NCI-H2196 treated with DMSO at 0.1 percent for 48 hours (cell line): ENCODE measurements around the gene GABRB1.

Source experiments
- DNase-seq: peaks from one replicate; lab custom pipeline; 2025; ENCODE audit not compliant: unreplicated experiment; lab: John Stamatoyannopoulos, UW

GABRB1 gene

GRCh38 chr4:47381172-47381571 is 349.8 kb downstream of the GABRB1 start:
- DNase-seq, result no peak

- no peak for DNase-seq
Observed at GRCh38 chr4:47382846-47383360, 351.5 kb downstream of the GABRB1 start.

GRCh38 chr4:47383829-47384427 is 352.6 kb downstream of the GABRB1 start:
- DNase-seq, result no peak

GRCh38 chr4:47386146-47386545 is 354.8 kb downstream of the GABRB1 start:
- DNase-seq, result no peak

GRCh38 chr4:47386561-47387235 is 355.3 kb downstream of the GABRB1 start:
- DNase-seq, result no peak

- no peak for DNase-seq
Observed at GRCh38 chr4:47390428-47391125, 359.2 kb downstream of the GABRB1 start.

- DNase-seq, result no peak
Observed at GRCh38 chr4:47391256-47391655, 359.9 kb downstream of the GABRB1 start.

- DNase-seq, result no peak
Observed at GRCh38 chr4:47406408-47406807, 375.0 kb downstream of the GABRB1 start.

GRCh38 chr4:47410271-47410670 is 378.9 kb downstream of the GABRB1 start:
- no peak for DNase-seq

GRCh38 chr4:47413521-47413920 is 382.2 kb downstream of the GABRB1 start:
- DNase-seq, result no peak

- no peak for DNase-seq
Observed at GRCh38 chr4:47415719-47416118, 384.4 kb downstream of the GABRB1 start.

- no peak for DNase-seq
Observed at GRCh38 chr4:47418147-47418546, 386.8 kb downstream of the GABRB1 start.

- DNase-seq, result no peak
Observed at GRCh38 chr4:47419296-47419695, 387.9 kb downstream of the GABRB1 start.

GRCh38 chr4:47425628-47426027 is 394.3 kb downstream of the GABRB1 start:
- no peak for DNase-seq

- DNase-seq, result no peak
Observed at GRCh38 chr4:47427935-47428334, 396.6 kb downstream of the GABRB1 start.

GRCh38 chr4:47432749-47433148 is 401.4 kb downstream of the GABRB1 start:
- no peak for DNase-seq

- no peak for DNase-seq
Observed at GRCh38 chr4:47434931-47435330, 403.6 kb downstream of the GABRB1 start.

- no peak for DNase-seq
Observed at GRCh38 chr4:47442980-47443379, 411.6 kb downstream of the GABRB1 start.

- DNase-seq, result no peak
Observed at GRCh38 chr4:47444031-47444430, 412.7 kb downstream of the GABRB1 start.

- DNase-seq, result no peak
Observed at GRCh38 chr4:47451657-47452056, 420.3 kb downstream of the GABRB1 start.

- DNase-seq, result no peak
Observed at GRCh38 chr4:47462799-47463234, 431.4 kb downstream of the GABRB1 start.
